Measurements from ENCODE around the gene NEURL3. TPM values are rescaled to one million over a fixed set of nuclear protein-coding genes. Genes with fewer than 3 reads are reported as not detected.
A peak's percentile ranks its signal among the peaks of the same experiment; 100 is the strongest.
"Not testable (repeated sequence)": the region's sequence is repeated elsewhere in the genome, so short reads cannot be mapped to it uniquely, and the experiment has no call there.

Gene NEURL3
- polyA plus RNA-seq, 5 donors = 0.18 to 0.53 (median 0.25) TPM

DNA sequence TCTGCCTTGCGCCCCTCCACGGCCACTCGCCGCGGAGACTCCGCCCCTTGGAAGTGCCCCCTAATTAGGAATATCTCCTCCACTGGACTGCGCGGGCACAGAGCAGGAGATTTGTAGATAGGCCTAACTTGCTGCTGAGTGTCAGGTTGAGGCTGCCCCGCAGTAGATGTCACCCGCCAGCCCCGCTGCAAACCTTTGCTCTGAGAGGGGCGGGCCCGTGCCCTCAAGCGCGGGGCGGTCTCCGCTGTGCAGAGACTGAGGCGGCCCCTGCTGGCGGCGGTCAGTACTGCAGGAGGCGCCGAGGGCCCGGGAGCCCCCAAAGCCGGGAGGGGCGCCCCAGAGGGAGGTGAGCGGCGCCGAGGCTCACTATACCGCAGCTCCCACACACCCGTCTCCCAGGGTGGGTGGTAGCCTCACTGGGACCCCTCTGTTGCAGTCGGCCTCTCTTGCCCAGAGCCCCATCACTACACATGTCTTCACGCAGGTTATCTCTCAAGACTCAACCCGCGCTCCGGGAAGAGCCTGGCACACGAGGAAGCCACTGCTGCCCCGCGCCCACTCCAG lies 2.9 kb upstream of the NEURL3 start:
- DNase-seq = peak in 1 of 2 donors; percentile 46

DNA sequence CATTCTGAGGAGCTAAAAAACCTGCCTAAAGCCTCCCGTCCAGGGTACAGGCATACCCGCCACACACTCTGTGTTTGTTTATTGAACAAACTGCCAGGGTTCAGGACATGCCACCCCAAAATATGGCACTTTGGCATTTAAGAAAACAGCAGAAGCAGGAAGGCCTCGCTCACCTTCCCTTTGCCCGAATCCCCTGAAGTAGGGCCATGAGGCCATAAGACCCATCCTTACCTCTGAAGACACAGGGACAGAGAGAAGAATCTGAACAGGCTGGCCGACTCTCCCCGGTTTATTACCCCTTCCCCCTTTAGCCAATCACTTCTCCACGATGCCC lies 1.7 kb upstream of the NEURL3 start:
- DNase-seq = no peak

GRCh38 chr2:96506016-96506906 lies 1.1 kb upstream of the NEURL3 start:
- DNase-seq = no peak

- no peak for DNase-seq
Observed at GRCh38 chr2:96503637-96504243, 1.4 kb downstream of the NEURL3 start.

- no peak for DNase-seq
Observed at GRCh38 chr2:96502891-96503636, 2.1 kb downstream of the NEURL3 start.

DNA sequence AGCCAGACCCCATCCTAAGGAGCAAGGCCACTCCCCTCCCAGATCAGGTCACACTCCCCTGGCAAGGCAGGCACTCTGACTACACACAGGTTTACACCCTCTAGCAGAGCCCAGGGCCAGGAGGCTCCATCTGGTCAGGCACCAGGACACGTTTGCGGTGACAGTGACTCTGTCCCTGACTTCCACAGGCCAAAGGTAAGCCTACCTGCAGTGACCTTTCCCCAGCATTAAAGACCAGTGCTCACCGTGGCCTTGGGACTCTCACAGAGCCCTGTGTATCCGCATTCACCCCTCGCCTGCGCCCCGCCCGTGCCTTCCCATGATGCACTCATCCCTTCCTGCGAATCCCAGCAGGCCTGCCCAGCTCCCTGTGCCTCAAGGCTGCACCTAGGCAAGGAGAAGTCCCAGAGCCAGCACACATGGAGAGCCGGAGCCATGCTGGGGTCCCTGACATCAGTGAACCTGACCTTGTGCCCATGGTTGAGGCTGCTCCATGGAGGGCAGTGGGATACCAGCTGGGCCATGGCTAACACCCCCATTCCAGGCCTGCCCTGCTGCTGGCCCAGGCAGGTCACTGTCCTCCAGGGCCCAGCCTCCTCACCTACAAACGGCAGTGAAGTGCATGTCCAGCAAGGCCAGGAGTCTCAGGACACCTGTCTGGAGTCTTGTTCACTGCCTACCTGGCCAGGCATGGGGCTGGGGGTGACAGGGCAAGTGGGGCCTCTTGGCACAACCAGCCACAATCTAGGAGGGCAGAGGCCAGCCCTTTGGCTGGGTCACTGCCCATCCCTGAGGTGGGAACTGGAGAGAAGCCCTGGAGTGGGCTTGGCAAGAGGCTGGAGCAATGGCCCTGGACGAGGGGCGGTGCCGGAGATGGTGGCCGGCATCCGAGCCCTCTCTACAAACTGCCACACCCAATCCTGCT lies 3.0 kb downstream of the NEURL3 start:
- no peak for DNase-seq

DNA sequence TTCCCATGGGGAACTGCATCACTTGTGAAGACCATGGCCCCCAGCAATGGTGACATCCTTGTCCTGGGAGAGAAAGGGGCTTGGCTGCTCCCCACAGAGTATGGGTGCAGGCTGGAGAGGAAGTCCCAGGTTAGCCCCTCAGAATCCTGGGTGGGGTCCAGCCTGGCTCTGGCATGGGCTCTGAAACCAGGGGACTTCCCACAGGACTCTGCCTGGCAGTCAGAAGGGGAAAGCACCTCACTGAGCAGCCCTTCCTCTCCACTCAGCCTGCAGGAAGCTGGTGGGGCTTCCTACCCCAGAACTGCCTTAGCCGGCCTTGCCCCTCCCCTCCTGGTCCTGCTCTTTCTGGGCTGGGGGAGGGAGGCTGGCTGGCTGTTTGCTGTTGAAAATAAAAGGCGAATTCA lies 3.7 kb downstream of the NEURL3 start:
- no peak for DNase-seq

DNA sequence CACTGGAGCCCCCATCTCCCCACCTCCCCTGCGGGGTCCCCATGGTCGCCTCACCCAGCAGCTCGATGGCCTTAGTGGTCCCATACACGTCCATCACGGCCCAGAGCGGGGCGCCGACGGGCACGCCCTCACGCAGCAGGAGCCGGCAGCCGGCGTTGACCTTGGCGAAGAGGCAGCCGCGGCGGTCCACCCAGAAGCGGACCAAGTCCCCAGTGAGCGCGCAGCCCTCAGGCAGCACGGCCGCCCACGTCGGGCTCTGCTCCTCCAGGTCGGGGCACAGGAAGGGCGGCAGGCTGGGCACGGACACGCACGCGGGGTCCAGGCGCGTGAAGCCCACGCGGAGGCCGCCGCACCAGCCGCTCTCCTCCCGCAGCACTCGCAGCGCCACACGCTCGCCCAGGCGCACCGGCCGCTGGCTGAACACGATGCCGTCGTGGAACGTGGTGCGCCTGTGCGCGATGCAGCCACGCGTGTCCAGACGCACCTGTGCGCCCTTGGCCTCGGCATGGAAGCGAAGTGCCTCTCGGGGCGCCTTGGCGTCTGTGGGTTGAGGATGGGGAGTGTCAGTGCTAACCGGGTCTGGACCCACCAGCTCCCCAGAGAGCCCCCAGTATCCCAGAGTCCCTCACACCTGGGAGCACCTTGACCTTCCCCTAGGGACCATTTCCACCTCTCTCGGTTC lies 4.6 kb downstream of the NEURL3 start:
- no peak for DNase-seq

GRCh38 chr2:96499061-96499960 lies 5.8 kb downstream of the NEURL3 start:
- DNase-seq = no peak

GRCh38 chr2:96498611-96499010 lies 6.5 kb downstream of the NEURL3 start:
- not testable (repeated sequence) for DNase-seq

DNA sequence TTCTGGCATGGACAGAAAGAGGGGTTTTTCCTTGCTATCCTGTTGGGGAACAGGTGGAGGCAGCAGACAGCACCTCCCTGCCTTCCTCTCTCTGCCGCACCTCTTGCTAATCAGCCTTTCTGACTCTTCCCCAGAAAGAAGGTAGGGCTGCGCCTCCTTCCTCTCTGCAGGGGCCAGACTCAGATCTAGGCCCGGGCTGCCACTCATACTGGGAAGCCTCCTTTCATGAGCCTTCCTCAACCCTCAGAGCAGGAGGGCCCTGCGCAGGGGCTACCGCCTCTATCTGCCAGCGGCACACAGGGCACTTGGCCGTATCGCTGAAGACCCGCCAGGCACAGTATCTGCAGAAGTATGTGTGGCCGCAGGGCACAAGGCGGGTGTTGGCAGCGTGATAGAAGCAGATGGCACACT lies 7.1 kb downstream of the NEURL3 start:
- DNase-seq = no peak

GRCh38 chr2:96495982-96496629 lies 9.1 kb downstream of the NEURL3 start:
- DNase-seq = no peak

DNA sequence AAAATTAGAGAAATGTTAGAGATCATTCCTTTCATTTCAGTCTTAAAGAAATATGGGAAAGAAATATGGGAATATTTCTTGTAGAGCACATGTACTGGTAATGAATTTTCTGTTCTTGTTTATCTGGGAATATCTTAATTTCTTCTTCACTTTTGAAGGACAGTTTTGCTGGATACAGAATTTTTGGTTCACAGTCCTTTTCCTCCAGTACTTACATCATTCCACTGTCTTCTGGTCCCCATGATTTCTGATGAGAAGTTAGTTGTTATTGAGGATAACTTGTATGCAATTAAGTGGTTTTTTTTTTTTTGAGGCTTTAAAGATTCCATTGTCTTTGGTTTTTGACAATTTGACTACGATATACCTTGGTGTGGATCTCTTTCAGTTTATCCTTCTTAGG lies 11.0 kb downstream of the NEURL3 start:
- DNase-seq = no peak

DNA sequence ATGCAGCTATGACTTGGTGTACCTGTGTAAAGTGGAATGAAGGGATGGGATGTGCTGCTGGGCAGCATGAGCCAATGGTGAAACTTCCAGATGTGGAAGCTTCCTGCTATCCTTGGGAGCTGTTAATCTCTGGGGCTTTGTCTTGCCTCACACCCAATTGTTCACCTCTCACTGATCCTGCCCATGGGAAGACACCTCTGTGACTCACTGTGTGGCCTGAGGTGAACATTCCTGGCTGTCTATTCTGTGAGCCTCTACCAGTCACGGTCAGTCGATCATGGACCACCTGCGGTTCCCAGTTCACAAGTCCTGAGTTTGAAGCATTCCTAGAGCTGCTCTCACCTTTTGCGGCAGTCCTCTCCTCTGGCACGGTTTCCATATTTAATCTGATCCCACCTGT lies 12.1 kb downstream of the NEURL3 start:
- no peak for DNase-seq

DNA sequence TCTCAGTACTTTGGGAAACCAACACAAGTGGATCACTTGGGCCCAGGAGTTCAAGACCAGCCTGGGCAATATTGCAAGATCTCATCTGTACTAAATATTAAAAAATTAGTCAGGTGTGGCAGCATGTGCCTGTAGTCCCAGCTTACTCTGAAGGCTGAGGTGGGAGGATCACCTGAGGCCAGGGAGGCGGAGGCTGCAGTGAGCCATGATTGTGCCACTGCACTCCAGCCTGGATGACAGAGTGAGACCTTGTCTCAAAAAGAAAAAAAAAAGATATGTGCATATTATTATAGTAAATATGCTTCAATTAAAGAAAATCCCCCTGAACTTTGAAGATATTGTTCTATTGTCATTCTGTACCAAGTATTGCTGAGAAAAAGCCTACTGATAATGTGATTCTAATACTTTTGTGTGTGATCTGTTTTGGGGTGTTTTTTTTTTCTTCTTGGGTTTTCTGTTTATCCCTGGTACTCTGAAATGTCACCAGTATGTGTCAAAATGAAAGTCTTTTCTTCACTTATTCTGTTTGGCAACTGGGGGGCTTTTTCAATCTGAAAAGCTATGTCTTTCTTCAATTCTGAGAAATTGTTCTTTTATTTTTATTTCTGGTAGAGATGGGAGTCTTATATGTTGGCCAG lies 13.2 kb downstream of the NEURL3 start:
- no peak for DNase-seq

DNA sequence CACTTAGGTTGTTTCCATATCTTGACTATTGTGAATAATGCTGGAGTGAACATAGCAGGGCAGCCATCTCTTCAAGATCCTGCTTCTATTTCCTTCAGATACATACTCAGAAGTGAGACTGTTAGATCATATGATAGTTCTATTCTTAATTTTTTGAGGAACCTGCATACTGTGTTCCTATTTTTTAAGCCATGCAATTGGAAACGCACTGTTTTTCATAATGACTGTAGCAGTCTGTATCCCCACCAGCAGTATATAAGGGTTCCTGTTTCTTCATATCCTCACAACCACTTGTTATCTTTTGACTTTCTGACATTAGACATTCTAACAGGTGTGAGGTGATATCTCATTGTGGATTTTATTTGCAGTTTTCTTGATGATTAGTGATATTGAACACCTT lies 15.5 kb downstream of the NEURL3 start:
- no peak for DNase-seq

DNA sequence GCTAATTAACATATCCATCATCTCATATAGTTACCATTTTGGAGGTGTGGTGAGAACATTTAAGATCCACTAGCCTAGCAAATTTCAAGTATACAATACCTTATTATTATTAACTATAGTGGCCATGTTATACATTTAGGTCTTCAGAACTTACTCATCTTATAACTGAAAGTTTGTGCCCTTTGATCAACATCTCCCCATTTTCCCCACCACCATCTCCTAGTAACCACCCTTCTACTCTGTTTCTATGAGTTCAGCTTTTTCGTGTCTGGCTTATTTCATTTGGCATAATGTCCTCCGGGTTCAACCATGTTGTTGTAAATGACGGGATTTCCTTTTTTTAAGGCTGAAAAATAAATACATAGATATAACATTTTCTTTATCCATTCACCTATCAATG lies 15.9 kb downstream of the NEURL3 start:
- DNase-seq = no peak

DNA sequence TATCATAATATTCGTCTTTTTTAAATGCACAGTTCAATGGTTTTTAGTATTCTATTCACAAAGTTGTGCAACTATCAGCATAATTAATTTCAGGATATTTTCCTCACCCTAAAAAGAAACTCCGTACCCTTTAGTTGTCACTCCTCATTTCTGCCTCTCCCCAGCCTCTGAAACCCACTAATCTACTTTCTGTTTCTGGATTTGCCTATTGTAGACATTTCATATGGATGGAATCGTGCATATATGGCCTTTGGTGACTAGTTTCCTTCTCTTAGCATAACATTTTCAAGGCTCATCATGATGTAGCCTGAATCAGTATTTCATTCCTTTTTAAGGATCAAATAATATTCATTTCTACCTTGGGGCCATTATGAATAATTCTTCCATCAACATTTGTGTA lies 18.5 kb downstream of the NEURL3 start:
- no peak for DNase-seq

Data from right lung (tissue), 5 donors.